GM18951 (cell line): ENCODE data around the gene KNCN.

Experiments
- POLR2A ChIP-seq: IDR thresholded peaks from 4 replicates; pipeline ENCODE4 v1.6.1; 2011; ENCODE audit warnings: mild to moderate bottlenecking; ENCODE audit not compliant: insufficient read length, insufficient read depth; ENCODE audit errors: extremely low read depth
- in situ Hi-C: fragments of 300-500 bp; cut with MboI; formaldehyde crosslinking; loops from one replicate; pipeline ENCODE4 v1.12.0; 2022; ENCODE audit warnings: low sequenced_read_pairs, mixed read lengths, inconsistent platforms; ENCODE audit not compliant: unreplicated experiment

KNCN gene

DNA sequence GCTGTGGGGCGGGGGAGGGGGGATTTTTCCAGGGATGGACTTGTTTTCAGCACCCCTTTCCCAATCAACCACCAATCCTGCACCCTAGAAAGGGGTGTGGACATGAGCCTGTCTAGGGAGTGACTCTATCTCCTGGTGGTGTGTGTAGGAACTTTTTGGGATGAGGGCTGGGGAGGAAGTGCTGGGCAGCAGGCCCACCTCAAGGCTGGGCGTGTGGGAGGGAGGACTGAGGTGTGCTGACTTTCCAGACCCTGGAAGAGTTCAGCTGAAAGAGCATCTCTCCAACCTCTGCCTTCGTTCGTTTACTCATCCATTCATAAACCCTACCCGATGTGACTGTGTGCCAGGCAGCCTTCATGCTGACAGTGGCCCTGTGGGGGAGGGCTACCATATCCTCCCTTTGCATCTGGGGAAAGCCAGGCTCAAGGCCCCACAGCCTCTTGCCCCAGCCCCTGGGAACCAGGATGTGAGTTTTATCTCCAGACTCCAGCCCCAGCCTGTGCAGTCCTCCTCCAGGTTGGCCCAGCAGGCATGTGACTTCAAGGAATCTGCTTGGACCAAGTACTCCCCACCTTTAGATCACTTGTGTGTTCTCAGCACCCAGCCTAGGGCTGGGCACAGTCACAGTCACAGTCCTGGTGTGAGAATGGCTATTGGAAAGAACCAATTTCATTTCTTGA lies 6.7 kb downstream of the KNCN start:
- in situ Hi-C loops = no loop called here
- no peak for TF ChIP-seq POLR2A

DNA sequence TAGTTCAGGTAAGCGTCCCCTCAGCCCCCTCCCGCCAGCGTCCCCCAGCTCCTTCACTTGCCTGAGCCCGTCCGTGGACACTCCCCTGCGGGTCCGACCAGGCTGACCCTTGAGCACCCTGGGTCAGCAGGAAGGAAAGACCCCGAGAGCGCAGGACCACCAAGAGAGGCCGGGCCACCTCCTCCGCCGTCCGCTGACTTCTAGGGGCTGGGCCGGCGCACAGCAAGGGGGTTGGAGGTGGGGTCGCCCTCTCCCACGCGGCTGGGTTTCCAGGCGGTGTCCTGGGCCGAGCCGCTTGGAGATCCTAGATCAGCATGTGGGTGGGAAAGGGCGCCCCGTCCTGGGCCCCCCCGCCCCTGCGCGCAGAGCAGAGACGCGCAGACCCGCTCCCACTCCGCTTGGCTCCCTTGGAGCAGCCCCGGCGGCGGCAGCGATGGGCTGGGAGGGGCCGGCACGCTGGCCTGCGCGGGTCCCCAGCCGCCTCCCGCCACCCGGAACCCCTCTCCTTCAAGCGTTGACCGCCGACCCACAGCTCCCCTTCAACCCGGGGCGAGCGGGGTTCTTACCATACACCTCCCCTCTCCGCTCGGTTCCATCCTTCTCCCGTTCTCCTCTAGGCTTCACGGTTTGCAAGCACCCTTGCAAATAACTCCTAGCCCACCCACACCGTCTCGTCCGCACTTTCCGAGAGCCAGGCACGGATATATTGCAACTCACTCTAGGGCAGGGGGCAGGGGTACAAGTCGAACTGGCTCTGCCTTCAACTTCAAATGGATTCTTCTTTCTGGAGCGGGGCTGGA lies 7.5 kb downstream of the KNCN start:
- in situ Hi-C loops = no loop called here
- TF ChIP-seq POLR2A = no peak

DNA sequence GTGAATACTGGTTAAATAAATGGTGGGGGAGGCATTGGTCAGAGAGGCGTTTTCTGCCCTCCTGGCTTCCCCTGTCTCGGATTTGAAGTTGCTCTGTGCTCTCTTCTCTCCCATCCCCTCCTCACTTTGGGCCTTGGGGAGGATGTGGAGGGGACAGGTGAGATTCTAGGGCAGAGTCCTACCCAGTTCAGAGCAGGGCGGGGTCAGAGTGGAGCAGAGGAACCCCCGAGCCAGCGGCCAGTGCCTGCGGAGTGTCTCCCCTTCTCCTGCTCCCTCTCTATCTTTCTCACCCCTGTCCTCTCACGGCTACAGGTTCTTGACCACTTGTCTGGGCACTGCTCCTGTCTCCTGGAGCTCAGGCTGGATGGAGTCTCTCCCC lies 8.1 kb downstream of the KNCN start:
- in situ Hi-C loops = no loop called here
- TF ChIP-seq POLR2A = no peak

DNA sequence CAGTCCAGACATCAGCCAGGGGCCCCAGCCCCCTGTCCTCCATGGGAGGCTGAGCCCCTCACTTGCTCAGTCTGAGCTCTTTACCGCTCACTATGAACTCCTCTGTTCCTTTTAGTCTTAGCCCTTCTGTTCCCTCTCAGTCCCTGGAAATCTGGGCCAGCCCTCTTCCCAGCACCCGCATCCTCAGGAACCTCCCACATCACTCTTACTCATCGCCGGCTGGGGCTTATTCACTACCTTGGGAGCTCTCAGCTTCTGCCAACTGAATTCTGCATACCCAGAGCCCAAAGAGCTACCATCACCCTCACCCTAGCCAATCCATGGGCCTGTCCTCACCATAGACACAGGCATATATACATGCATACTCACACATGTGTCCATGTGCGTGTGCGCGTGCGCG lies 11.5 kb downstream of the KNCN start:
- in situ Hi-C loops = no loop called here
- no peak for TF ChIP-seq POLR2A

DNA sequence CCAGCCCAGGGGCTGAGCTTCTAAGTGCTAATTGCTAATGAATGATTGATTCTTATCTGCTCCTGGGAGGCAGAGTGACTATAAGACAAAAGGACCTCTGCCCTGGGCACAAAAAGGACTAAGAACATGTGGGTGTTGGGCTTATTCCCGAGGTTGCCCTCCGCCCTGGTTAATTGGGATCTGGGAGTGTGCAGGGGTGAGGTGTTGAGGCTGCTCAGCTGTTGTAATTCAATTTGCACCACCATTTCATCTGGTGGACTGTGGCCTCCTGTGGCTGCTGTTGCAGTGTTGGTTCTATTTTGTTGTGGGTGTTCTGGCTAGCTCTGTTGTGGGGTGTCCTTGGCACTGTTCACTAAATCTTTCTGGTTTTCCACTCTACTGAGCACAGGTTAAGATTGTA lies 13.3 kb downstream of the KNCN start:
- TF ChIP-seq POLR2A = no peak
- in situ Hi-C loops = no loop called here

DNA sequence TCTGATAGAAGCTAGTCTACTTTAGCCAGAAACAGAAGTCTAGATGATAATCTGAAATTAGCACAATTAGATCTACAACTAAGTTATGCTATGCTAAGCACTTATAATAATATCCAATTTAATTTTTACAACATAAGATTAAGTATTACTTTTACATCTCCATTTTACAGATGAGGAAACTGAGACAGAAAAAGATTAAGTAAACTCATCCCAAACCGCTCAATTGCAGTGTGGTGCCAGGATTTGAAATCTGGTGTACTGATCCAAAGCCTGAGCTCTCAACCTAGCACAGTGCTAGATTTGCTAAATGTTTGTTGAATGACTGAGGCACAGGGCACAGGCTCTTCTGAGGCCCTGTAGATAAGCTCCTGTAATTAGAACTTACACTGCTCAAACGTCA lies 13.8 kb downstream of the KNCN start:
- in situ Hi-C loops = no loop called here

DNA sequence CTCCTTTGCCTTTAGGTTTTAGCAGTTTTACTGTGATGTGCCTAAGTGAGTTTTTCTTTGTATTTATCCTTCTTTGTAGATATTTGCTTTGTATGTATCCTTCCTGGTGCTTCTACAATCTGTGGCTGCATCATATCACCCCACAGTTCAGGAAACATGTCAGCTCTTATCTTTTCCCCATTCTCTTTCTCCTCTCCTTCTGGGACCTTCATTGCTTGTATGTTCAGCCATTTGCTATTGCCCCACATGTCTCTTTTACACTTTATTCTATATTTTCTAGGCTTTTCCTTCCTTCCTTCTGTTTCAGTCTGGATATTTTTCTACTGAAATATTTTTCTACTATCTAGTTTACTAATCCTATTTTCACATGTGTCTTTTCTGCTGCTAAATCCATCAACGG lies 14.9 kb downstream of the KNCN start:
- in situ Hi-C loops = no loop called here
- TF ChIP-seq POLR2A = no peak

More for the DNA sequence above, 13.8 kb downstream of the KNCN start:
- TF ChIP-seq POLR2A = no peak

DNA sequence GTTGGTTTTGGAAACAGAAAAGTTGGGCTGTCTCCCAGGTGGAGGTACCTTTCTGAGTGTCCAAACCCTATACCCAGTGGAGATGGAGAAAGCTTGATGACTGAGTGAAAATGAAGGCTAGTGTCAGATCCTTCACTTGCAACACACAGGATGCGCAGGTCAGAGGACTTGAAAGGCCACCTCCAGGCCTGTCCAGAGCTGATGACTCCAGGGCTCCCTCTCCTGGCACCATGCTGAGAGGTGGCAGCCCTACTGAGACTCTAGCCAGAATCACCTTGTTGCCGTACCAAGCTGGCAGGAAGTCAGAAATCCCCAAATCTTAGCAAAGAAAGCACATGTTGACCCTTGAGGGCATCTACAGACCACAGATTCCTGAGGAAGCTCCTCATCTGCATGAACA lies 16.4 kb downstream of the KNCN start:
- in situ Hi-C loops = no loop called here
- TF ChIP-seq POLR2A = no peak

DNA sequence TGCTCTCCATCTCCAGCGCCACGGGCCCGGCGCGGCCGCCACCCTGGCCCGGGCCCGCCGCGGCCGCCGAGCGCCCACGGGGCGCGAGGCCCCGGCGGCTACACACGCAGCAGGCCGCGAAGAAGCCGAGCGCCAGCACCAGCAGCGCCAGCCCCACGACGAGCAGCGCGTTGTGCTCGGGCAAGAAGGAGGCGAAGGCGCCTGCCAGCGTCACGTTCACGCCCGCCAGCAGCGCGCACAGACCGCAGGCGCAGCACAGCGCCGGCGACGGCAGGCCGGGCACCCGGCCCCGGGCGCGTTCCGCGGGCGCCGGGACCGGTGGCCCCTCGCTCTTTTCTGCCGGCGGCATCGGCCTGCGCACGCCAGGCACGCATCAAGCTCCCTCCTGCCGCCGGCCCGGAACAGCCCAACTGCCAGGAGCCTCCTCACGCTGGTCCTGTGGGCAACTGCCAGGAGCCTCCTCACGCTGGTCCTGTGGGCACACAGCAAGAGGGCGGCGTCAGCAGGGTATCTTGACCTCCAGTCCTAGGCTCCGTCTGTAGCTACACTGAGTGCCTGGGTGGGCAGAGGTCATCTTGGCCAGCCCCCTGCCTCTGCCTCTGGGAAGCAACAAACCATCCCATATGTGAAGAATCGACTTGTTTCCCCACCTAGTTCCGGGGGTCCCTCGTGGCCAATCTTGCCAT lies 18.1 kb downstream of the KNCN start:
- in situ Hi-C loops = no loop called here
- no peak for TF ChIP-seq POLR2A

DNA sequence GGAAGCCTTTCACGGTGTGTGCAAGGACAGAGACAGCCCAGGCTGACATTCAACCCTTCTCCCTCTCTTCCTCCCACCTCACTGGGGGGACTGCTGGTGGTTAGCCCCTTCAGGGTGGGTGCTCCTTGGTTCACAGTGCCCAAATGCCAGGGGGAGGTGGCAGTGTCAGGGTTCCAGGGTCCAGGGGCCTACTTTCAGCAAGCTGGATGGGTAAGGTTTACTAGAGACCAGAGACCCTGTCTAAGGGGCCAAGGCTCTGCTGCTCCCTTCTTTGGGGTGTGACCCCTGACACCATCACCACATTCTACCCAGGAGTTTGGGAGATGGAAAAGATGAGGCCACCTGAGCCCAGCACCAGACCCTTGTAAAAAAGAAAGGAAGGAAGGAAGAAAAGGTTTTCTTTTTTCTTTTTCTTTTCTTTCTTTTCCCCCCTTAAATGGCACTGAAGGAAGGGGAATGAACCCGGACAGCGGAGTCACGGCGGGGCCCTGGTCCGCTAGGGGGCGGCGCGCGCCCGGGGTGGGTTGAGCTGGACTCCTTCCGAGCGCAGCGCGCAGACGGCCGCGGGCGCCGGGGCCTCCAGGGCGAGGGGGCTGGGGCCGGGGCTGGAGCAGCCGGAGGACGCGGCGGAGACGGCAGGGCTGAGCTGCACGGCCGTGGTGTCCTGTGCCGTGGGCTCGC lies 18.8 kb downstream of the KNCN start:
- in situ Hi-C loops = no loop called here
- TF ChIP-seq POLR2A = no peak

DNA sequence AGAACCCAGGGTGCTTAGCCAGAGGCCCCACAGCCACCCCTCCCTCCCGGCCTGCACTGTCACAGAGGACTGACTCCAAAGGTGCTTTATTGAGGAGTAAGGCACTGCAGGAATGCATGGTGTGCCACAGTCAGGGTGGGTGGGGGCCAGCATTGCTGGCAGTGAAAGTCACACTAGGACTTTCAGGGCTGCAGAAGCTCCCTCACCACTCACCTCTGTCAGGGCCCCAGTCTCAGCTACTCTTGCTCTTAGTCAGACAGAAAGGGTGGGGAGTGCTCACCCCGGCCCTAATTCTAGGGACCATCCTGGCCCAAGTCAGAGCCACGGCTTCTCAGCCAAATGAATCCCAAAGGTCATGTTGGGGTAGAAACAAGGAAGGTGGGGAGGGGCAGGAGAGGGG lies 19.4 kb downstream of the KNCN start:
- in situ Hi-C loops = no loop called here

DNA sequence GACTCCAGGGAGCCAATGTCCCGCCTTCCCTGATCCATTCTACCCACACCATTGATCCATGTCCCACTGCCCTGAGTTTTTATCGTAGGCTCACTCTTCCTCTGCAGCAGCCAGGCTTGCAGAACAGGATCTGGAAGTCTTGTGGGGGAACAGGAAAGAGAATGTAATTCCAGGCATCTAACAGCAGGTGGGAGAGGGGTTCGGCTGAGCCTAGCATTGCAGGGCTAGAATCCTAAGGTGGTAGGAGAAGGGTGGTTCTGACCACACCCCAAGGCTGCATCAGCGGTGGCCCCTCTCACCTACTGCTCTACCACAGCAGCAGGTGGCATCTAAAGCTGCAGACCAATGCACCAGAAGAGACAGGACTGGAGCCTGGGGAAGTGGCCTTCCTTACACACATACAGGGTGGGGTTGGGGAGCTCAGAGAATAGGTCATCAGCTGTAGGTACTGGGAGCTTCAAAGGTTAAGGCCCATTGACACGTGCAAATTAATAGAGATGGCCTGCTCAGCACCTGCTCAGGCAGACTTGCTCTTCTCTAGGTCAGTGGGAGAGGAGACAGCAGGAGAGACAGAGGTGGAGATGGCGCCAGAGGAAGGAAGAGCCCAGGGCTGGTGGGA lies 20.5 kb downstream of the KNCN start:
- no peak for TF ChIP-seq POLR2A
- in situ Hi-C loops = no loop called here

More for the DNA sequence above, 19.4 kb downstream of the KNCN start:
- no peak for TF ChIP-seq POLR2A

DNA sequence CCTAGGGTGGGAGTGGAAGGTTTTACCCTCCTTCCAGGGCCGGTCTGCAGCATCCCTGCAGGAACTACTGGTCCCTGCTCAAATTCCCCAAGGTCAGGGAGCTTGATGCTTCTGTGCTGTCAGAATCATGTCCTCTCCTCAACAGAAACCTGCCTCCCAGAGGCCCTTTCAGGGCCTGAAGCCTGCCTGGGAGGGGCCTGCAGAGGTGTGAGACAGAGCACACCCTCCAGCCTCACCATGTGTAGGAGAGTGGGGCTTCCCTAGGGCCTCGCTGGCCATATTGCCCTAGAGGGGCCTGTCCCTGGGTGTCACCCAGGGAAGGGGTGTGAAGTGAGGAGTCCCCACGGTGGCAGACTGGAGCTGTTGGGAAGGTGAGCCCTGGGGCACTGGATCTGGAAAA lies 21.1 kb downstream of the KNCN start:
- in situ Hi-C loops = no loop called here

More for the DNA sequence above, 21.1 kb downstream of the KNCN start:
- no peak for TF ChIP-seq POLR2A
